Stimulated activated CD4-positive, alpha-beta T cell treated with anti-CD3 and anti-CD28 coated beads, Interleukin-4, amount 100 ng/mL, for 4 hours (primary cell): Measurements from ENCODE around the gene KIZ.
A peak's percentile ranks its signal among the peaks of the same experiment; 100 is the strongest.

Experiments
- DNase-seq, 2 experiments: peaks; one replicate each; pipeline ENCODE4 v3.0.0-alpha.2; 2020

Gene KIZ

GRCh38 chr20:21125849-21126580, at the start of gene KIZ:
TSS of gene KIZ (plus strand) at chr20:21126082. CDS start at chr20:21126116, 34 bp downstream.
- DNase-seq: peak; percentile 94 to 99

- DNase-seq: no peak
Observed at GRCh38 chr20:21077809-21078345, 48.0 kb upstream of the KIZ start.

- DNase-seq: no peak
Observed at GRCh38 chr20:21082584-21082983, 43.3 kb upstream of the KIZ start.

GRCh38 chr20:21083825-21084325, 42.0 kb upstream of the KIZ start:
- DNase-seq: no peak

- DNase-seq: no peak
Observed at GRCh38 chr20:21087862-21088540, 37.9 kb upstream of the KIZ start.

GRCh38 chr20:21089391-21089790, 36.5 kb upstream of the KIZ start:
- no peak for DNase-seq

GRCh38 chr20:21090111-21090618, 35.7 kb upstream of the KIZ start:
- DNase-seq: no peak

GRCh38 chr20:21090721-21091120, 35.2 kb upstream of the KIZ start:
- DNase-seq: no peak

- DNase-seq: no peak
Observed at GRCh38 chr20:21092806-21093205, 33.1 kb upstream of the KIZ start.

GRCh38 chr20:21096321-21097043, 29.4 kb upstream of the KIZ start:
- no peak for DNase-seq

- peak; percentile 21 to 25 for DNase-seq
Observed at GRCh38 chr20:21099751-21100577, 25.9 kb upstream of the KIZ start.

GRCh38 chr20:21100578-21101452, 25.1 kb upstream of the KIZ start:
- DNase-seq: peak; percentile 8 to 14

- DNase-seq: peak in 1 of 2 experiments; percentile 2
Observed at GRCh38 chr20:21101453-21101931, 24.4 kb upstream of the KIZ start.

GRCh38 chr20:21101932-21102575, 23.8 kb upstream of the KIZ start:
- peak in 1 of 2 experiments; percentile 3 for DNase-seq

- peak in 1 of 2 experiments; percentile 25 for DNase-seq
Observed at GRCh38 chr20:21102603-21103311, 23.1 kb upstream of the KIZ start.

- DNase-seq: no peak
Observed at GRCh38 chr20:21103582-21104465, 22.1 kb upstream of the KIZ start.

GRCh38 chr20:21104466-21104761, 21.5 kb upstream of the KIZ start:
- DNase-seq: no peak

- DNase-seq: no peak
Observed at GRCh38 chr20:21104921-21105320, 21.0 kb upstream of the KIZ start.
